ENCODE data around the gene SEPTIN7.
A peak's percentile ranks its signal among the peaks of the same experiment; 100 is the strongest.

SEPTIN7 gene

GRCh38 chr7:35802649-35803048, 1.8 kb downstream of the SEPTIN7 start:
- Mint-ChIP-seq H3K9me3 (no peaks in the 10 kb centered on the region), H3K27ac (peak overlapping the region; percentile 92 to 100 (median 99)), H3K36me3 (ENCODE audit: low read depth) (peaks cover 12% of the 10 kb centered on the region), H3K4me1 (peaks cover 50% of the 10 kb centered on the region), H3K4me3 (peak overlapping the region; percentile 98 to 99 (median 99)), H3K27me3 (ENCODE audit: low read depth) (no peaks in the 10 kb centered on the region)
- TF ChIP-seq, protein P1, sequence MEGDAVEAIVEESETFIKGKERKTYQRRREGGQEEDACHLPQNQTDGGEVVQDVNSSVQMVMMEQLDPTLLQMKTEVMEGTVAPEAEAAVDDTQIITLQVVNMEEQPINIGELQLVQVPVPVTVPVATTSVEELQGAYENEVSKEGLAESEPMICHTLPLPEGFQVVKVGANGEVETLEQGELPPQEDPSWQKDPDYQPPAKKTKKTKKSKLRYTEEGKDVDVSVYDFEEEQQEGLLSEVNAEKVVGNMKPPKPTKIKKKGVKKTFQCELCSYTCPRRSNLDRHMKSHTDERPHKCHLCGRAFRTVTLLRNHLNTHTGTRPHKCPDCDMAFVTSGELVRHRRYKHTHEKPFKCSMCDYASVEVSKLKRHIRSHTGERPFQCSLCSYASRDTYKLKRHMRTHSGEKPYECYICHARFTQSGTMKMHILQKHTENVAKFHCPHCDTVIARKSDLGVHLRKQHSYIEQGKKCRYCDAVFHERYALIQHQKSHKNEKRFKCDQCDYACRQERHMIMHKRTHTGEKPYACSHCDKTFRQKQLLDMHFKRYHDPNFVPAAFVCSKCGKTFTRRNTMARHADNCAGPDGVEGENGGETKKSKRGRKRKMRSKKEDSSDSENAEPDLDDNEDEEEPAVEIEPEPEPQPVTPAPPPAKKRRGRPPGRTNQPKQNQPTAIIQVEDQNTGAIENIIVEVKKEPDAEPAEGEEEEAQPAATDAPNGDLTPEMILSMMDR (IDR thresholded peaks at IDR 0.05; ENCODE audit: unreplicated experiment in 3 of 3): no peak

- Mint-ChIP-seq H3K27ac (peak overlapping the region; percentile 11 to 92 (median 69)), H3K36me3 (ENCODE audit: low read depth) (peaks cover 26% of the 10 kb centered on the region), H3K4me3 (peak overlapping the region in 1 of 3 experiments; percentile 59), H3K4me1 (peaks cover 49% of the 10 kb centered on the region), H3K9me3 (peaks cover 5% of the 10 kb centered on the region), H3K27me3 (ENCODE audit: low read depth) (no peaks in the 10 kb centered on the region)
- TF ChIP-seq, protein P1 (IDR thresholded peaks at IDR 0.05; ENCODE audit: unreplicated experiment in 3 of 3): no peak
Measured at GRCh38 chr7:35804231-35804970, 3.5 kb downstream of the SEPTIN7 start.

- peaks cover 43% of the 10 kb centered on the region for H3K4me1 Mint-ChIP-seq
- no peaks in the 10 kb centered on the region for H3K27me3 Mint-ChIP-seq (ENCODE audit: low read depth)
- peak overlapping the region in 1 of 3 experiments; percentile 33 for H3K4me3 Mint-ChIP-seq
- TF ChIP-seq, protein P1 (IDR thresholded peaks at IDR 0.05; ENCODE audit: unreplicated experiment in 3 of 3): no peak
- H3K9me3 Mint-ChIP-seq: peaks cover 10% of the 10 kb centered on the region
- peak overlapping the region in 1 of 3 experiments; percentile 8 for H3K27ac Mint-ChIP-seq
- peaks cover 40% of the 10 kb centered on the region for H3K36me3 Mint-ChIP-seq (ENCODE audit: low read depth)
Measured at GRCh38 chr7:35805876-35806275, 5.0 kb downstream of the SEPTIN7 start.

GRCh38 chr7:35816514-35816913, 15.7 kb downstream of the SEPTIN7 start:
- Mint-ChIP-seq H3K9me3 (peaks cover 63% of the 10 kb centered on the region), H3K36me3 (ENCODE audit: low read depth) (peaks cover 88% of the 10 kb centered on the region), H3K4me1 (no peaks in the 10 kb centered on the region), H3K27me3 (ENCODE audit: low read depth) (no peaks in the 10 kb centered on the region), H3K27ac (no peak overlapping the region), H3K4me3 (no peak overlapping the region)
- TF ChIP-seq, protein P1 (IDR thresholded peaks at IDR 0.05; ENCODE audit: unreplicated experiment in 3 of 3): no peak

- H3K27me3 Mint-ChIP-seq (ENCODE audit: low read depth): no peaks in the 10 kb centered on the region
- H3K4me3 Mint-ChIP-seq: no peak overlapping the region
- H3K36me3 Mint-ChIP-seq (ENCODE audit: low read depth): peaks cover 88% of the 10 kb centered on the region
- H3K27ac Mint-ChIP-seq: no peak overlapping the region
- H3K9me3 Mint-ChIP-seq: peaks cover 63% of the 10 kb centered on the region
- H3K4me1 Mint-ChIP-seq: no peaks in the 10 kb centered on the region
- TF ChIP-seq, protein P1 (IDR thresholded peaks at IDR 0.05; ENCODE audit: unreplicated experiment in 3 of 3): no peak
Measured at GRCh38 chr7:35817181-35817580, 16.3 kb downstream of the SEPTIN7 start.

- TF ChIP-seq, protein P1 (IDR thresholded peaks at IDR 0.05; ENCODE audit: unreplicated experiment in 3 of 3): no peak
- no peak overlapping the region for H3K27ac Mint-ChIP-seq
- peaks cover 91% of the 10 kb centered on the region for H3K36me3 Mint-ChIP-seq (ENCODE audit: low read depth)
Measured at GRCh38 chr7:35817930-35818329, 17.1 kb downstream of the SEPTIN7 start.

More at GRCh38 chr7:35817930-35818329, 17.1 kb downstream of the SEPTIN7 start:
- Mint-ChIP-seq H3K9me3 (peaks cover 68% of the 10 kb centered on the region), H3K4me1 (no peaks in the 10 kb centered on the region), H3K4me3 (no peak overlapping the region), H3K27me3 (ENCODE audit: low read depth) (no peaks in the 10 kb centered on the region)

Measured in nephron (organoid).